Kidney (tissue), 14 donors: Measurements from ENCODE around the gene WNT5A. TPM values are rescaled to one million over a fixed set of nuclear protein-coding genes. Genes with fewer than 3 reads are reported as not detected.
A peak's percentile ranks its signal among the peaks of the same experiment; 100 is the strongest.

Experiments
- DNase-seq, 5 donors: peaks; one replicate each; pipeline ENCODE4 v3.0.0-alpha.2; 2013 to 2020
- FAIRE-seq: peaks from 2 replicates; lab custom pipeline; 2012; peaks lifted over from hg19 to GRCh38; lab: Jason Lieb, UNC
- H3K27ac ChIP-seq, 2 donors: one replicate each; pipeline ENCODE4 v1.7.0; 2013; ENCODE audit warnings: low read depth in 2 of 2, low read length in 2 of 2, inconsistent platforms in 1 of 2
- H3K27me3 ChIP-seq: one replicate; pipeline ENCODE4 v1.7.1; 2013; ENCODE audit warnings: low read length, inconsistent platforms; ENCODE audit not compliant: control insufficient read depth, insufficient read depth
- H3K36me3 ChIP-seq, 3 donors: one replicate each; pipeline versions ENCODE4 v1.7.0 to v1.7.1; 2013; ENCODE audit warnings: low read length in 3 of 3, control low read depth in 1 of 3, inconsistent platforms in 1 of 3; ENCODE audit not compliant: insufficient read depth in 3 of 3, control insufficient read depth in 2 of 3
- H3K4me1 ChIP-seq, 3 donors: one replicate each; pipeline versions ENCODE4 v1.7.0 to v1.7.1; 2013; ENCODE audit warnings: low read length in 3 of 3, inconsistent platforms in 1 of 3, low read depth in 1 of 3; ENCODE audit not compliant: control insufficient read depth in 2 of 3, insufficient read depth in 2 of 3
- H3K4me3 ChIP-seq, 3 donors: one replicate each; pipeline versions ENCODE4 v1.7.0 to v1.8.1; 2013; ENCODE audit warnings: low read length in 3 of 3, control low read depth in 1 of 3, inconsistent platforms in 1 of 3
- H3K9ac ChIP-seq, 3 donors: one replicate each; pipeline versions ENCODE4 v1.7.0 to v1.7.1; 2013; ENCODE audit warnings: low read length in 3 of 3, control low read depth in 1 of 3, inconsistent platforms in 1 of 3
- H3K9me3 ChIP-seq, 3 donors: one replicate each; pipeline versions ENCODE4 v1.7.0 to v1.7.1; 2013; ENCODE audit warnings: low read length in 3 of 3, control low read depth in 1 of 3, inconsistent platforms in 1 of 3; ENCODE audit not compliant: control insufficient read depth in 2 of 3, insufficient read depth in 1 of 3
- intact Hi-C: fragments of 100-400 bp; cut with DNase I; formaldehyde crosslinking; loops from one replicate; pipeline ENCODE4 v1.11.1; 2022
- polyA plus RNA-seq: library from polyadenylated mRNA; stranded (reverse); fragments of 350-450 nt; fragmentation: Illumina TruSeq; extraction: RNeasy Lipid Tissue Mini Kit (QIAGEN cat#74804); gene quantifications from one replicate; pipeline ENCODE4 v1.2.3, GENCODE V29; 2014; ENCODE audit warnings: low read depth, low replicate concordance; ENCODE audit not compliant: insufficient read depth
- total RNA-seq: library from RNA; stranded (reverse); fragmentation: NEBNext Ultra II Directional; extraction: Animal tissue kit (Norgen Biotek cat#: 25700); gene quantifications from one replicate; pipeline ENCODE4 v1.2.1, GENCODE V29; 2021
- TF ChIP-seq, protein P1 (sequence below): IDR thresholded peaks from 3 replicates; pipeline ENCODE4 v1.5.1; 2012; ENCODE audit warnings: mild to moderate bottlenecking, moderate library complexity, borderline replicate concordance; ENCODE audit not compliant: insufficient read depth; ENCODE audit errors: extremely low read depth
- donor health status: control.
- donor health status: control.
- donor health status: control.
- donor health status: control.
- donor health status: control.
- donor health status: DM: yes; HTN: yes; CAD: no.
- donor health status: Normal renal cell carcinoma (clear cell type).

The WNT5A gene
- total and polyA plus RNA-seq, 2 donors from 2014 or later: 0.67 to 9.9 TPM

DNA sequence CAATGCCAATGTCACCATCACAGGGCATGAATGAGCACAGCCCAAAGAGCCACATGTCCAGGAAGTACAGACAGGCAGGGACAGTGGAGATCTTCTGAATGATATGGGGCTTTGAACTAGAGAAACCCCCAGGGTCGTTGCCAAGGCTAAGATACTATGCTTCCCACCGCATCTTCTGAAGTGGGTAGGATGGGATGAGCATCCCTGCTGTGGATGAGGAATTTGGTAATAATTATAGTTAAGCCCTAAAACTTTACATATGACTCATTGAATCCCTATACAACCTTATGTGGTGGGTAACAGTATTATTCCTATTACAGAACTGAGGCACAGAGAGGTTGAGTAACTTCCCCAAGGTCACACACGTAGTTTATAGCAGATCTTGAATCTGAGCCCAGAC lies 44.2 kb downstream of the WNT5A start:
- intact Hi-C loops: no loop called here
- H3K27me3 ChIP-seq: no peaks in the 10 kb centered on the region
- TF ChIP-seq, protein P1, sequence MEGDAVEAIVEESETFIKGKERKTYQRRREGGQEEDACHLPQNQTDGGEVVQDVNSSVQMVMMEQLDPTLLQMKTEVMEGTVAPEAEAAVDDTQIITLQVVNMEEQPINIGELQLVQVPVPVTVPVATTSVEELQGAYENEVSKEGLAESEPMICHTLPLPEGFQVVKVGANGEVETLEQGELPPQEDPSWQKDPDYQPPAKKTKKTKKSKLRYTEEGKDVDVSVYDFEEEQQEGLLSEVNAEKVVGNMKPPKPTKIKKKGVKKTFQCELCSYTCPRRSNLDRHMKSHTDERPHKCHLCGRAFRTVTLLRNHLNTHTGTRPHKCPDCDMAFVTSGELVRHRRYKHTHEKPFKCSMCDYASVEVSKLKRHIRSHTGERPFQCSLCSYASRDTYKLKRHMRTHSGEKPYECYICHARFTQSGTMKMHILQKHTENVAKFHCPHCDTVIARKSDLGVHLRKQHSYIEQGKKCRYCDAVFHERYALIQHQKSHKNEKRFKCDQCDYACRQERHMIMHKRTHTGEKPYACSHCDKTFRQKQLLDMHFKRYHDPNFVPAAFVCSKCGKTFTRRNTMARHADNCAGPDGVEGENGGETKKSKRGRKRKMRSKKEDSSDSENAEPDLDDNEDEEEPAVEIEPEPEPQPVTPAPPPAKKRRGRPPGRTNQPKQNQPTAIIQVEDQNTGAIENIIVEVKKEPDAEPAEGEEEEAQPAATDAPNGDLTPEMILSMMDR: no peak
- no peaks in the 10 kb centered on the region for H3K36me3 ChIP-seq
- H3K4me1 ChIP-seq: peaks cover 0 to 8% (median 0%) of the 10 kb centered on the region in 3 donors
- H3K27ac ChIP-seq: no peak overlapping the region
- no peak overlapping the region for H3K9ac ChIP-seq
- FAIRE-seq (no peak), DNase-seq (no peak)
- no peaks in the 10 kb centered on the region for H3K9me3 ChIP-seq
- no peak overlapping the region for H3K4me3 ChIP-seq

DNA sequence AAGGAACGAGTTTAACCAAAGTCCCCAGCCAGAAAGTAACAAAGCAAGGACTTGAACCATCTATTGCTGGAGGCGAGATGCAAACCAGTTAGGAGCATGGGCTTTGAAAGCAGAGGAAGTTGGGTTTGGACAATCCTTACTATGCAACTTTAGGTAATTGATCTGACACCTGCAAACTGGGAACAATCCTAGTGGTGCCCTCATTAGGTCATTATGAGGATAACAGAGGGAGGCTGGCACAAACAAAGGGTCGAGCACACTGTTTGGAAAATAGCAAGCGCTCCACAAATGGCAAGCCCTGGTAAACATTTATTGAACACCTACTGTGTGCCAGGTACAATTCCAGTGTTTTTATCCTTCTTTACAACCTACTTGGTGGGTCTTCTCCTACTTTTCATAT lies 45.6 kb downstream of the WNT5A start:
- TF ChIP-seq, protein P1: no peak
- no peaks in the 10 kb centered on the region for H3K9me3 ChIP-seq
- H3K4me3 ChIP-seq: no peak overlapping the region
- intact Hi-C loops: no loop called here
- no peak for FAIRE-seq
- no peak overlapping the region for H3K9ac ChIP-seq
- H3K27me3 ChIP-seq: no peaks in the 10 kb centered on the region
- peaks cover 0 to under 1% (median 0%) of the 10 kb centered on the region in 3 donors for H3K4me1 ChIP-seq
- H3K27ac ChIP-seq: no peak overlapping the region
- DNase-seq: no peak
- no peaks in the 10 kb centered on the region for H3K36me3 ChIP-seq

DNA sequence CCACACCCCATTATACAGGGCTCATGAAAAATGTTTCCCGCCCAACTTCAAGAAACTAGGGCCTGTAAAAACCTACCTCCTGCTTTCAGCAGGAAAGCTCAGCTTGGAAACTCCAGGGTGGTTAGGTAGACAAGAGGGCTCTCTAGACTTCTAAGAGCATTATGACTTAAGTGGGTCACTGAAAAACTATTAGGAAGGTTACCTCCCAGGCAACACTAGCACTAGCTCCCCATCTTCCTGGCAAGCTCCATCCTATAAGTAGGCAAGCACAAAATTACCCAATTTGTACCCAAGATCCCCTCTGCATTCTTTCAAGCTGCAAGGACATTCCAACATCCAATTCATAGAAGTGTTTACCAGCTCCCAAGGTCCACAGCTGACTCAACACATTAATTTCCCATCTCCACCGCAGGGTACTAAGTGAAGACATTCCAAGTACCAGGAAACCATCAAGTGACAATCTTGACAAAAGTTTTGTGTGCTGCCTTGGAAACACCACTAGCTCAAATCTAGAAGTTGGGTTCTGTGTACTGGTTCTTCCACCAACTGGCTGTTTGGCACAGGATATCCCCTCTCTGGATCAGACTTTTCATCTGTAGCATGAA lies 46.9 kb downstream of the WNT5A start:
- no peaks in the 10 kb centered on the region for H3K4me1 ChIP-seq
- no peak overlapping the region for H3K27ac ChIP-seq
- intact Hi-C loops: no loop called here
- H3K27me3 ChIP-seq: no peaks in the 10 kb centered on the region
- TF ChIP-seq, protein P1: no peak
- H3K4me3 ChIP-seq: no peak overlapping the region
- FAIRE-seq (no peak), DNase-seq (no peak)
- no peaks in the 10 kb centered on the region for H3K9me3 ChIP-seq
- H3K36me3 ChIP-seq: no peaks in the 10 kb centered on the region
- H3K9ac ChIP-seq: no peak overlapping the region

DNA sequence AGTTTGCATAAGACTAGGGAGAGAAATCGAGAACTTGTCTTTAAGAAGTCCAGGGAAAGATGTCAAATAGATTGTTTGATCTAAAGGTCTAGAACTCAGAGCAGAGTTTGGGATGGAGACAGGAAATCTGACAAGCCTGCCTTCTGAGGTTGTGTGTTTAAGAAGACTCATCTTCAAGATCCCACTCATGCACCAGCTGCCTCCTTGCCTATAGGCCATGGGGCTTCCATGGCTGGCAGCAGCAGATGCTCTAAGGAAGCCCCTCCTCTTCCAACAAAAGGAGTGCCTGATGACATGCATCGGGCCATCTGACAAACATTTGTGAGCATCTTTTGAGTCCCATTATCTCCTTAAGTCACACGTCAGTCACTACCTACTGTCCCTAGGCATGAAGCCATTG lies 47.4 kb downstream of the WNT5A start:
- H3K4me1 ChIP-seq: no peaks in the 10 kb centered on the region
- no peak overlapping the region for H3K27ac ChIP-seq
- H3K4me3 ChIP-seq: no peak overlapping the region
- TF ChIP-seq, protein P1: no peak
- intact Hi-C loops: no loop called here
- H3K9ac ChIP-seq: no peak overlapping the region
- DNase-seq (peak in 1 of 5 donors; percentile 34), FAIRE-seq (no peak)
- H3K9me3 ChIP-seq: no peaks in the 10 kb centered on the region
- no peaks in the 10 kb centered on the region for H3K27me3 ChIP-seq
- H3K36me3 ChIP-seq: no peaks in the 10 kb centered on the region
